Kidney epithelial cell (primary cell): ENCODE results near the gene L1TD1. TPM values are rescaled to one million over a fixed set of nuclear protein-coding genes. Genes with fewer than 3 reads are reported as not detected.
"Not testable (repeated sequence)": the region's sequence is repeated elsewhere in the genome, so short reads cannot be mapped to it uniquely, and the experiment has no call there.

Source experiments
- DNase-seq: peaks from one replicate; pipeline ENCODE4 v3.0.0-alpha.2; 2010; ENCODE audit warnings: low read depth
- H3K27me3 ChIP-seq: 2 replicates; pipeline ENCODE4 v1.6.0; 2011; ENCODE audit warnings: low read length; ENCODE audit not compliant: control insufficient read depth, insufficient read depth
- H3K36me3 ChIP-seq: 2 replicates; pipeline ENCODE4 v1.5.1; 2011; ENCODE audit warnings: low read length; ENCODE audit not compliant: control insufficient read depth, insufficient read depth
- H3K4me3 ChIP-seq: 2 replicates; pipeline ENCODE4 v1.5.1; 2011; ENCODE audit warnings: low read depth, mild to moderate bottlenecking, control low read depth, low read length
- total RNA-seq: library from RNA; depleted of rRNA; stranded (reverse); fragments of >200 nt; gene quantifications from 2 replicates; pipeline ENCODE4 v1.2.3, GENCODE V29; 2015
- TF ChIP-seq, protein P1 (sequence below): IDR thresholded peaks from 2 replicates; pipeline ENCODE4 v1.5.1; 2011; ENCODE audit warnings: mild to moderate bottlenecking, moderate library complexity, low read length, control low read depth, inconsistent platforms; ENCODE audit not compliant: insufficient read depth, poor library complexity, severe bottlenecking

Gene L1TD1
- total RNA-seq, 1 donor from 2014 or later = 0.88 TPM

DNA sequence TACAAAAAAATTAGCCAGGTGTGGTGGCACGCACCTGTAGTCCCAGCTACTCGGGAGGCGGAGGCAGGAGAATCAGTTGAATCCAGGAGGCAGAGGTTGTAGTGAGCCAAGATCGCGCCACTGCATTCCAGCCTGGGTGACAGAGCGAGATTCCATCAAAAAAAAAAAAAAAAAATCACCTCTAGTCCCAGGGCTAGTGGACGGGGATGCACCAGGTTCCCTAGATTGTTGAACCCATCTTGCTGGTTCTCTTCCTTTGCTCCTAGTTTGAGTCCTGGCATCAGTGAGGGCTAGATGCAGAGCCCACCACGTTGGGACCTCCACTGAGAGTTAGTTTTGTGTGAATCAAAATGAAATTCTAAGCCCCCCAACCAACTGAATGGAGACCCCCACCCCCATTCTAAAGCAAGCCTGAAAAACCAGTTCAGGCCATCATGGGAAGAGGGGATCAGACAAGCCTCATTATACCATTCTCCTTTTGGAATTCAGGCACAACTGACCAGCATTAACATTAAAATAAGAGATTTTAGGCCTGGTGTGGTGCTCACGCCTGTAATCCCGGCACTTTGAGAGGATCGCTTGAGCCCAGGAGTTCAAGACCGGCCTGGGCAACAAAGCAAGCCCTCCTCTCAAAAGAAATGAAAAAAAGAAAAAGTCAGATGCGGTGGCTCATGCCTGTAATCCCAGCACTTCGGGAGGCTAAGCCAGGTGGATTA lies 17.9 kb upstream of the L1TD1 start:
- Histone ChIP-seq H3K27me3 (no peaks in the 10 kb centered on the region), H3K4me3 (no peak overlapping the region), H3K36me3 (no peaks in the 10 kb centered on the region)
- no peak for DNase-seq
- TF ChIP-seq, protein P1, sequence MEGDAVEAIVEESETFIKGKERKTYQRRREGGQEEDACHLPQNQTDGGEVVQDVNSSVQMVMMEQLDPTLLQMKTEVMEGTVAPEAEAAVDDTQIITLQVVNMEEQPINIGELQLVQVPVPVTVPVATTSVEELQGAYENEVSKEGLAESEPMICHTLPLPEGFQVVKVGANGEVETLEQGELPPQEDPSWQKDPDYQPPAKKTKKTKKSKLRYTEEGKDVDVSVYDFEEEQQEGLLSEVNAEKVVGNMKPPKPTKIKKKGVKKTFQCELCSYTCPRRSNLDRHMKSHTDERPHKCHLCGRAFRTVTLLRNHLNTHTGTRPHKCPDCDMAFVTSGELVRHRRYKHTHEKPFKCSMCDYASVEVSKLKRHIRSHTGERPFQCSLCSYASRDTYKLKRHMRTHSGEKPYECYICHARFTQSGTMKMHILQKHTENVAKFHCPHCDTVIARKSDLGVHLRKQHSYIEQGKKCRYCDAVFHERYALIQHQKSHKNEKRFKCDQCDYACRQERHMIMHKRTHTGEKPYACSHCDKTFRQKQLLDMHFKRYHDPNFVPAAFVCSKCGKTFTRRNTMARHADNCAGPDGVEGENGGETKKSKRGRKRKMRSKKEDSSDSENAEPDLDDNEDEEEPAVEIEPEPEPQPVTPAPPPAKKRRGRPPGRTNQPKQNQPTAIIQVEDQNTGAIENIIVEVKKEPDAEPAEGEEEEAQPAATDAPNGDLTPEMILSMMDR = no peak

DNA sequence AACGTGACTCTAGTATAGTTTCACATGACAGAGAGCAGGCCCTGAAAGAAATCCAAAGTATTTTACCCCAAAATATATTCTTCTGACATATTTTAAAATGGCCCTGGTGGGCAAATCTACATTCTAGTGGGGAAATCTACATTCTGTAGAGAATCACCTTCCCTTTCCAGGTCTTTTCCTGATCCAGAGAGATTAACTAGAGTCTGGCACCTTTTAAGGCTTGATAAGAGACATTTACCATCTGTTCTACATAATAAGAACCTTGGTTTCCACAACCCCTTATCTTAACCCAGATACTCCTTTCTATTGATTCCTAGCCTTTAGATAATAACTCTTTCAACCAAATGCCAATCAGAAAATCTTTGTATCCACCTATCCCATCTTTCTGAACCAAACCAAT lies 17.0 kb upstream of the L1TD1 start:
- TF ChIP-seq, protein P1 = no peak
- H3K4me3 ChIP-seq = no peak overlapping the region

DNA sequence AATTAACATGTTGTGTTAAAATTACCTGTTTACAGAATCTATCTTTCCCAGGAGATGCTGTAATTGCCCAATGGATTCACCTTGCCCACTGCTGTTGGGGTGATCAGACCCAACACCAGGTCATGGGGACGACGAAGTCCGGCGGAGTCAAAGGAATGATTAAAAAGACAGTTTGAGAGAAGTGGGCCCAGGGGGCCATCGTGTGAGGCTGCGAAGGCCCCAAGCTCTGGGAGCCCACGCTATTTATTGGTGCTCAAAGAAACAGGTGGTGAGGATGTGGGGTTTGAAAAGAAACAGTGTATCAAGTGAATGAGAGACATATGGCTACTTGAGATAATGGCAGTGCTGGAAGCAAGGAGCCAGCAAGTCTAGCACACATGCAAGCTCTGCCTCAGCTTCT lies 16.3 kb upstream of the L1TD1 start:
- no peaks in the 10 kb centered on the region for H3K27me3 ChIP-seq
- DNase-seq = no peak
- H3K36me3 ChIP-seq = no peaks in the 10 kb centered on the region
- no peak overlapping the region for H3K4me3 ChIP-seq
- TF ChIP-seq, protein P1 = no peak

More for the DNA sequence above, 17.0 kb upstream of the L1TD1 start:
- H3K36me3 ChIP-seq = no peaks in the 10 kb centered on the region
- DNase-seq = no peak
- H3K27me3 ChIP-seq = no peaks in the 10 kb centered on the region

DNA sequence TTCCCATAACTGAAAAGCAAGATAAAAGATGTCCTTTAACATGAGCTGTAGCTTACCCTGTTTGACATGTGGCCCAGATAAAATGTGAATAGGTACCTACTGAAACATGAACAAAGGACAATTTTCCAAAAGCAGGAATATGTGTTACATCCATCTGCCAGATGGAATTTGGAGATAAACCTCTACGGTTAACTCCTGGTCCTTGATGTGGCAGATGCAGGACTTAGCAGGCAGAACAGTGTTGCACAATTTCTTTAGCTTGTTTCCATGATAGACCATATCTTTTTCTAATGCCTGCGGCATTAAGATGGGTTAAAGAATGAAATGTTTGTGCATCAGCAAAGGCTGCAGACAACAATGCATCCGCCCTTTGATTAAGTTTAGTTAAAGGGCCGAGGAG lies 14.6 kb upstream of the L1TD1 start:
- not testable (repeated sequence) for H3K4me3 ChIP-seq, DNase-seq, H3K36me3 ChIP-seq, H3K27me3 ChIP-seq

DNA sequence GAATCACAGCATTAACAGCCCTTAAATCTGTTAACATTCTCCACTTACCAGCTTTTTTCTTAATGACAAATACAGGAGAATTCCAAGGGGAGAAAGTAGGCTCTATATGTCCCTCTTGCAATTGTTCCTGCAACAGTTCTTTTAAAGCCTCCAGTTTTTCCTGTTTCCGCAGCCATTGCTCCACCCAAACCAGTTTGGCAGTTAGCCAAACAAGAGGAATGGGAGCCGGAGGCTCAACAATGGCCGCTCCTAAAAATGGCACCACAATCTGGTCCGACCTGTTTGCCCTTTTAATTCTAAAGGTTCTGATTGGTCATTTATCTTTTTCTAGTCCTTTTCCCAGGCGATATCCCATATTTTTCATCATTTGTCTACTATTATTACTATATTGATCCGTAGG lies 14.0 kb upstream of the L1TD1 start:
- no peak for DNase-seq
- no peak overlapping the region for H3K4me3 ChIP-seq

DNA sequence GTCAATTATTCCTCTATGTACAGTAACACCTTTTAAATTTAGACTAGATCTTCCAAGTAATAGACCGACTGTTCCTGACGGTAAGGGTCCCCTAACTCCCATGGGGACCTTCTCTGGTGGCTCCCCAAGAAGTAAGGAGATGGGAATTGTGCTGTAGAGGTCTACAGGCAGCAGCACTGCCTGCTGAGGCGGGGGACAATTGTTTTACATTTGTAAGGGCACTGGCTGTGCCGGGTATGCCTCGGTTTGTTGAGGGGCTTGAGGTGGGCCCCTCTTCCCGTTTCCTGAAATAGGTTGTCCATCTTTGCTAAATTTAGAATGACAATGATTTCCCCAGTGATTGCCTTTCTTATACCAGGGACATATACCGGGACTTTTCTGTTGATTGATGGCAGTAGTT lies 13.1 kb upstream of the L1TD1 start:
- Histone ChIP-seq H3K4me3 (no peak overlapping the region), H3K36me3 (no peaks in the 10 kb centered on the region), H3K27me3 (no peaks in the 10 kb centered on the region)
- TF ChIP-seq, protein P1 = no peak
- no peak for DNase-seq

More for the DNA sequence above, 14.0 kb upstream of the L1TD1 start:
- H3K27me3 ChIP-seq = no peaks in the 10 kb centered on the region
- no peaks in the 10 kb centered on the region for H3K36me3 ChIP-seq
- TF ChIP-seq, protein P1 = no peak

DNA sequence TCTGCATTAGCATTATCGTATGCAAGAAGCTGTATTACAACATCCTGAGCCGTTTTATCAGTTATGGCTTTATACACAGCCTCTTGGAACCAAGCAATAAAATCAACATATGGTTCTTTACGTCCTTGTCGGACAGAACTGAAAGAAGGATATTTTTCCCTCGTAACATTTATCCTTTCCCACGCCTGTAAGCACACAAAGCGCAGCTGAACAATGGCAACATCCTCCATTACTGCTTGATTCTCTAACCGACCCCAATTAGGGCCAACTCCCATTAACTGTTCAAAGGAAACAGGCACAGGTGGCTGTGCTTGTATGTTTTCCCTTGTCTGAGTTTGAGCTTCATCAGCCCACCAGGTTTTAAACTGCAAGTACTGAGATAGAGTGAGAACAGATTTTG lies 12.5 kb upstream of the L1TD1 start:
- DNase-seq, H3K4me3 ChIP-seq, H3K27me3 ChIP-seq, H3K36me3 ChIP-seq: not testable (repeated sequence)

DNA sequence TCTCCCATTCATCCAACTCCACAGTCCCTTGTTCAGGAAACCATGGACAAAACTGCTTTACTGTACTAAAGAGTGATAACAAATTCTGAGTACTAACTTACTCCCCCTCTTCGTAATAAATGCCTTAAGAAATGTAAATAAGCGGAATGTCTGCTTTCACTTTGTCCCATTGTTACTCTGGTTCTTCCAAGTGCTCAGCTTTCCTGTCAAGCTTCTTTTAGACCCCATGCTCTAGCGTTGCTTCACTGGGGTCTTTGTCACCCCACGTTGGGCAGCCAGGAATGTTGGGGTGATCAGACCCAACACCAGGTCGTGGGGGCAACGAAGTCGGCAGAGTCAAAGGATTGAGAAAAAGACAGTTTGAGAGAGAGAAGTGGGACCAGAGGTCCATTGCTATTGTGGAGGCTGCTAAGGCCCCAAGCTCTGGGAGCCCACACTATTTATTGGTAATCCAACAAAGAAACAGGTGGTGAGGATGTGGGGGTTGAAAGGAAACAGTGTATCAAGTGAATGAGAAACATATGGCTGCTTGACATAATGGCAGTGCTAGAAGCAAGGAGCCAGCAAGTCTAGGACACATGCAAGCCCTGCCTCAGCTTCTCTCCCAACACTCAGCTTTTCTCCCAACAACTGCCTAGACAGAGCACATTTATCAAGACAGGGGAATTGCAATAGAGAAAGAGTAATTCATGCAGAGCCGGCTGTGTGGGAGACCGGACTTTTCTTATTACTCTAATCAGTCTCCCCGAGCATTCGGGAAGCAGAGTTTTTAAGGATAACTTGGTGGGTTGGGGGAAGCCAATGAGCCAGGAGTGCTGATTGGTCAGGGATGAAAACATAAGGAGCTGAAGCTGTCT lies 11.3 kb upstream of the L1TD1 start:
- not testable (repeated sequence) for DNase-seq, H3K27me3 ChIP-seq, H3K36me3 ChIP-seq, H3K4me3 ChIP-seq
